ENCODE measurements around the gene TMEM106C. TPM values are rescaled to one million over a fixed set of nuclear protein-coding genes. Genes with fewer than 3 reads are reported as not detected.

The TMEM106C gene
- total and polyA plus RNA-seq, 9 of the 15 experiments (the other 6 are each of a cell fraction or from before 2014, with no cell fraction given) = 37.6 to 183 (median 57.2) TPM

- TF ChIP-seq, protein P1, sequence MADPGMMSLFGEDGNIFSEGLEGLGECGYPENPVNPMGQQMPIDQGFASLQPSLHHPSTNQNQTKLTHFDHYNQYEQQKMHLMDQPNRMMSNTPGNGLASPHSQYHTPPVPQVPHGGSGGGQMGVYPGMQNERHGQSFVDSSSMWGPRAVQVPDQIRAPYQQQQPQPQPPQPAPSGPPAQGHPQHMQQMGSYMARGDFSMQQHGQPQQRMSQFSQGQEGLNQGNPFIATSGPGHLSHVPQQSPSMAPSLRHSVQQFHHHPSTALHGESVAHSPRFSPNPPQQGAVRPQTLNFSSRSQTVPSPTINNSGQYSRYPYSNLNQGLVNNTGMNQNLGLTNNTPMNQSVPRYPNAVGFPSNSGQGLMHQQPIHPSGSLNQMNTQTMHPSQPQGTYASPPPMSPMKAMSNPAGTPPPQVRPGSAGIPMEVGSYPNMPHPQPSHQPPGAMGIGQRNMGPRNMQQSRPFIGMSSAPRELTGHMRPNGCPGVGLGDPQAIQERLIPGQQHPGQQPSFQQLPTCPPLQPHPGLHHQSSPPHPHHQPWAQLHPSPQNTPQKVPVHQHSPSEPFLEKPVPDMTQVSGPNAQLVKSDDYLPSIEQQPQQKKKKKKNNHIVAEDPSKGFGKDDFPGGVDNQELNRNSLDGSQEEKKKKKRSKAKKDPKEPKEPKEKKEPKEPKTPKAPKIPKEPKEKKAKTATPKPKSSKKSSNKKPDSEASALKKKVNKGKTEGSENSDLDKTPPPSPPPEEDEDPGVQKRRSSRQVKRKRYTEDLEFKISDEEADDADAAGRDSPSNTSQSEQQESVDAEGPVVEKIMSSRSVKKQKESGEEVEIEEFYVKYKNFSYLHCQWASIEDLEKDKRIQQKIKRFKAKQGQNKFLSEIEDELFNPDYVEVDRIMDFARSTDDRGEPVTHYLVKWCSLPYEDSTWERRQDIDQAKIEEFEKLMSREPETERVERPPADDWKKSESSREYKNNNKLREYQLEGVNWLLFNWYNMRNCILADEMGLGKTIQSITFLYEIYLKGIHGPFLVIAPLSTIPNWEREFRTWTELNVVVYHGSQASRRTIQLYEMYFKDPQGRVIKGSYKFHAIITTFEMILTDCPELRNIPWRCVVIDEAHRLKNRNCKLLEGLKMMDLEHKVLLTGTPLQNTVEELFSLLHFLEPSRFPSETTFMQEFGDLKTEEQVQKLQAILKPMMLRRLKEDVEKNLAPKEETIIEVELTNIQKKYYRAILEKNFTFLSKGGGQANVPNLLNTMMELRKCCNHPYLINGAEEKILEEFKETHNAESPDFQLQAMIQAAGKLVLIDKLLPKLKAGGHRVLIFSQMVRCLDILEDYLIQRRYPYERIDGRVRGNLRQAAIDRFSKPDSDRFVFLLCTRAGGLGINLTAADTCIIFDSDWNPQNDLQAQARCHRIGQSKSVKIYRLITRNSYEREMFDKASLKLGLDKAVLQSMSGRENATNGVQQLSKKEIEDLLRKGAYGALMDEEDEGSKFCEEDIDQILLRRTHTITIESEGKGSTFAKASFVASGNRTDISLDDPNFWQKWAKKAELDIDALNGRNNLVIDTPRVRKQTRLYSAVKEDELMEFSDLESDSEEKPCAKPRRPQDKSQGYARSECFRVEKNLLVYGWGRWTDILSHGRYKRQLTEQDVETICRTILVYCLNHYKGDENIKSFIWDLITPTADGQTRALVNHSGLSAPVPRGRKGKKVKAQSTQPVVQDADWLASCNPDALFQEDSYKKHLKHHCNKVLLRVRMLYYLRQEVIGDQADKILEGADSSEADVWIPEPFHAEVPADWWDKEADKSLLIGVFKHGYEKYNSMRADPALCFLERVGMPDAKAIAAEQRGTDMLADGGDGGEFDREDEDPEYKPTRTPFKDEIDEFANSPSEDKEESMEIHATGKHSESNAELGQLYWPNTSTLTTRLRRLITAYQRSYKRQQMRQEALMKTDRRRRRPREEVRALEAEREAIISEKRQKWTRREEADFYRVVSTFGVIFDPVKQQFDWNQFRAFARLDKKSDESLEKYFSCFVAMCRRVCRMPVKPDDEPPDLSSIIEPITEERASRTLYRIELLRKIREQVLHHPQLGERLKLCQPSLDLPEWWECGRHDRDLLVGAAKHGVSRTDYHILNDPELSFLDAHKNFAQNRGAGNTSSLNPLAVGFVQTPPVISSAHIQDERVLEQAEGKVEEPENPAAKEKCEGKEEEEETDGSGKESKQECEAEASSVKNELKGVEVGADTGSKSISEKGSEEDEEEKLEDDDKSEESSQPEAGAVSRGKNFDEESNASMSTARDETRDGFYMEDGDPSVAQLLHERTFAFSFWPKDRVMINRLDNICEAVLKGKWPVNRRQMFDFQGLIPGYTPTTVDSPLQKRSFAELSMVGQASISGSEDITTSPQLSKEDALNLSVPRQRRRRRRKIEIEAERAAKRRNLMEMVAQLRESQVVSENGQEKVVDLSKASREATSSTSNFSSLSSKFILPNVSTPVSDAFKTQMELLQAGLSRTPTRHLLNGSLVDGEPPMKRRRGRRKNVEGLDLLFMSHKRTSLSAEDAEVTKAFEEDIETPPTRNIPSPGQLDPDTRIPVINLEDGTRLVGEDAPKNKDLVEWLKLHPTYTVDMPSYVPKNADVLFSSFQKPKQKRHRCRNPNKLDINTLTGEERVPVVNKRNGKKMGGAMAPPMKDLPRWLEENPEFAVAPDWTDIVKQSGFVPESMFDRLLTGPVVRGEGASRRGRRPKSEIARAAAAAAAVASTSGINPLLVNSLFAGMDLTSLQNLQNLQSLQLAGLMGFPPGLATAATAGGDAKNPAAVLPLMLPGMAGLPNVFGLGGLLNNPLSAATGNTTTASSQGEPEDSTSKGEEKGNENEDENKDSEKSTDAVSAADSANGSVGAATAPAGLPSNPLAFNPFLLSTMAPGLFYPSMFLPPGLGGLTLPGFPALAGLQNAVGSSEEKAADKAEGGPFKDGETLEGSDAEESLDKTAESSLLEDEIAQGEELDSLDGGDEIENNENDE (IDR thresholded peaks at IDR 0.05; ENCODE audit: low read depth, low read length) = no peak
- TF ChIP-seq TRIM25 (IDR thresholded peaks at IDR 0.05; ENCODE audit: borderline replicate concordance) (no peak), SMAD3 (CRISPR knock-in tag; conservative IDR thresholded peaks at IDR 0.05) (no peak), TFAM (CRISPR knock-in tag; conservative IDR thresholded peaks at IDR 0.05) (no peak), PYGO2 (tag; IDR thresholded peaks at IDR 0.05) (no peak), ZNF347 (CRISPR knock-in tag; IDR thresholded peaks at IDR 0.05; ENCODE audit: low read depth) (no peak), HNRNPUL1 (IDR thresholded peaks at IDR 0.05; ENCODE audit: low read length) (no peak)
Observed at GRCh38 chr12:47955059-47955458, 8.3 kb upstream of the TMEM106C start (continued).
